Measurements from ENCODE around the gene PAGE1.
"Not testable (repeated sequence)": the region's sequence is repeated elsewhere in the genome, so short reads cannot be mapped to it uniquely, and the experiment has no call there.

PAGE1 gene, protein sequence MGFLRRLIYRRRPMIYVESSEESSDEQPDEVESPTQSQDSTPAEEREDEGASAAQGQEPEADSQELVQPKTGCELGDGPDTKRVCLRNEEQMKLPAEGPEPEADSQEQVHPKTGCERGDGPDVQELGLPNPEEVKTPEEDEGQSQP

DNA sequence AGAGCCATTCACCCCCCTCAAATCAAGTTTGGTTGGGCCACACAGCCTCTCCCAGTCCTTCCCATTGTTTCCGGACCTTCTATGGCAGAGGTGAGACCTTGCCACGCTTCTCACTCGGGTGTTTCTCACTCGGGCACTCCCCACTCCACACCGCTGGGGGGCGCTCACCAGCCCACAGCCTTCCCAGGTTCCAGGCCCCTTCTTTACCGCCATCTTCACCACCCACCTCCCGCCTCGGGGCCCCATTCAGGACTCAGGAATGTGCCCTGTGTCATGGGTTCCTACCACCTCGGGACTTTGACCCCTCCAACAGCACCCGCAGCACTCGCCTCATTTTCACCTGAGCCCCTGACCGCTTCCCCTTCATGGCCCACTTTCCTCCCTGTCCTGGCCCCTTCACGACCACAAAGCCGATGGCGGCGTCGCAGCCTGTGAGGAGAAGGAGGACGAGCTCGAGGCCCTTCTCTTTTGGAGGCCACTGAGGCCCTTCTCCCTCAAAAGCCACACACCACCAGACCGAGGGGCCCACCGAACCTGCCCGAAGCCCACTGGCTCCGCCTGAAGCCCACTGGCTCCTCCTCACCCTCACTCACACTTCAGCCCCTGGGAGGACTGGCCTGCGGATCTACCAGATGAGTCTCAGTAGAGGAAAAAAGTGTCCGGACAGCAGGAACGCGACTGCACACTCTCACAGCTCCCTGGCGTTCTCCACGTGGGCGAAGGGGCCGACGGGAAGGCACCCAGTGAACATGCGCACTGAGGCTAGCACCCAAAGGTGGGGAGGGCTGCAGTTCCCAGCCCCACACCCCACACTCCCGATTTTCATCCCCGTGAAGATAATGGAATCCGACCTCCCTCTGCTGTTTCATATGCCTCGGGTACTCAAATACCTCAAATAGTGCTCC is at the start of gene PAGE1:
TSS of gene PAGE1 (minus strand) at position 709 of the 905 bp plus-strand sequence. CDS start 1,214 bp downstream, outside the sequence.
- no peak for DNase-seq

DNA sequence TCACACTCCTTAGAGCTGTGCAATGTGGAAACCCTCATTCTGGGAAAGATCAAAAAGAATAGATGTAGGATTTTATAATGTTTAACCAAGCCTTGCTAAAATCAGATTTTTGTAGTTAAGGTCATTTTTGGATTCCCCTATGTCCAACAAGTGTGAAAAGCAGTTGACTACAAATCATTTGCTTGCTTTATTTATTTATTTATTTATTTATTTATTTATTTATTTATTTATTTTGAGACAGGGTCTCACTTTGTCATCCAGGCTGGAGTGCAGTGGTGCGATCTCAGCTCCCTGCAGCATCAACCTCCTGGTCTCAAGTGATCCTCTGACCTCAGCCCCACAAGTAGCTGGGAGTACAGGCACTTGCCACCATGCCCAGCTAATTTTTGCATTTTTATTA is 45.7 kb upstream of the PAGE1 start:
- DNase-seq: not testable (repeated sequence)

DNA sequence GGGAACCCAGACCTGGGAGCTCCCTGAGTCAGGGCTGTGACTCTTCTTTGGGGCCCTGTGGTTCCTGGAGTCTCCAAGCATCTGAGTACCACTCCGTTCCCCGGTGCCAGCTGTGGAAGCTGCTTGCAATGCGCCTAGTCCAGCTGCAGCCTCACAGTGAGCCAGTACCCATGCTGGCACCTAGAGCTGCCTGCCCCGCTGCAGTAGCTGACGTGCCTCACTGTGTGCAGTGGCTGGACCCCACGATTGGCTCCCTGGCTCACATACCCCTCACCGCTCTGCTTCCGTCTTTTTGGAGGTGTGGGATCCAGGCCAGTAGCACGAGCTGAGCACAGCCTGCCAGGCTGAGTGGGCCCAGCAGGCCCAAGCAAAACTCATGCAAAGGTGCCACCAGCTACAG is 32.1 kb upstream of the PAGE1 start:
- no peak for DNase-seq

DNA sequence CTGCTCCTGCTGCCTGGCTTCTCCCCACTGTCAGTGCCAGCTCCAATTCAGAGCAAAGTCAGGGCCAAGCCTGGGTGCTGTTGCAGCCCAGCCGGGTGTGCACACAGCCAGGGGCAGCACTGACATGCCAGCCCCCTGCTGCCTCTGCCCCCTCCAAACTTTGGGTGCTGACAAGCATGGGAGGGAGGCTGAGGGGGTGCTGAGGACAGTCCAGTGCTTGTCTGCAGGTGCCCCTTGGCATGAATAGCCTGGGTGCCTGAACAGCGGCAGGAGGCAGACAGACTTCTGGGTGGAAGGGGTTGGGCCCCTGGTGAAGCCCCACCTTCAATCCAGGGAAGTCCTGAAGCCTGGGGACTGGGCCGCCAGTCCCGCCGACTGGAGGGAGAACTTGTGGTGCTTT is 31.2 kb upstream of the PAGE1 start:
- DNase-seq: no peak

DNA sequence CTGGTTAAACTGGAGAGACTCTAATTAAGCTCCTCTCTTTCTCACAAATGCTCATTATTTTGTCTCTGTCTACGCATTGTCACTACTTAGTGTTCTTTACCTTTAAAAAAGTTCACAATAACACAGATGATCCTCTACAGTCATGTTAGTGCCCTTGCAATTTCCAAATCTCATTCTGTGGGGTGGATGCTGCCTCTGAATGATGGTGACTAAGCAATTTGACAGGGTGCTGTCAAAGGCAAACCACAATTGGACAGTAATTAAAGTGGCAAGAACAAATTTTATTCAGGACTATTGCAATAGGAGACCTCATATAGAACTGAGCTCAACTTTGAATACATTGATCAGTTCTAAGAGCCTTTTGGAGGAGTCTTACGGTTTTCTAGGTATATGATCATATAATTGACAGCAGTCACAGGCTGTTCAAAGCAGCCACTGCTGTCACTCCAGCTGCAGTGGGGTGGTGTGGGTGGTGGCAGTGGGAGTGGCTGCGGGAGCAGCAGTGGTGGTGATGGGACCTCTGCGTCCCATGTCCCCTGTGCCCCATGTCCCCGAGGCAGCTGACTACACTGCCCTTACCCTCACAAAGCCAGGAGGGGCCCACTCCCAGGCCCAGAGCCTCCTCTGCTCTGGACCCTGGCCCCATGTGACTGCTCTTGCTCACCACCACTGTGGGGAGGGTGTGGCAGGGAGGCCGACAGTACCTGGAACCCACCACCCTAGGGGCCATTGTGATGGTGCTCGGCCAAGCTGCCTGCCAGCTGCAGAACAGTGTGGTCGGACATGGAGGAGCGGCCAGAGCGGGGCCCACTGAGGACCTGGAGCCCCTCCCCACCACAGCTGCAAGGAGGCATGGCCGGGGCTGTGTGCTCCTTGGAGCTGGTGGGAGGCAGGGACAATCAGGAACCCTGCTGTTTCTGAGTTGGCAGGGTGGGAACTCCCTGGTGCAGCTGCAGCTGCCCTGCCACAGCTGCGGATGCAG is 30.4 kb upstream of the PAGE1 start:
- no peak for DNase-seq

DNA sequence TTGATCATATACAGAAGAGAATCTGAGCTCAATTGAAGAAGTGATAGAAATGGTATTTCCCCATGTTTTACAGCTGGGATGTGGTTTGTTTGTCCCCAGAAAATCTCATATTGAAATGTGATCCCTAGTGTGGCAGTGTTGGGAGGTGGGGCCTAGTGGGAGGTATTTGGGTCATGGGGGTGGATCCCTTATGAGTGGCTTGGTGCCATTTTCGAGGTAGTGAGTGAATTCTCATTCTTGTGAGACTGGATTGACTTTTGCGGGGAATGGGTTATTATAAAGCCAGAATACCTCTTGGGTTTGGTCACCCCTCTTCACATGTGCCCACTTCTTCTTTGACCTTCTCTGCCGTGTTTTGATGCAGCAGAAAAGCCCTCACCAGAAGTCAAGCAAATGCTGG is 29.6 kb upstream of the PAGE1 start:
- no peak for DNase-seq

DNA sequence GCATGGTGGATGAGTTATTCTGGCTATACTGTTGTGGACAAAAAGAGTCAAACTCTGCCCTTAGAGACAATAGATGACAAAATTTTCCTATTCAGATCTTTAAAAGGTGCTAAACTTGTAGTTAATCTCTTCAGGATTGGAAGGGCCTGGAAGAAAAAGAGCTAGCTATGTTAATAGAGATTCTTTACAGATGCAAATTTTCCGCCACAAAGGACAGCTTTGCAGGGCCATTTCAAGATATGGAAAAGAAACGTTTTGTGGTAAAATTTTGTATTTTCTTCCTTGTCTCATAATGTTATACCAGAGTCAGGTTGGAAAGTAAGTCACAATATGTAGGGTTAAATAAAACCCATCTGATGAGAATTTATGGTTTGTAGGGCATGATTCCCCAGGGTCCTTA is 24.3 kb upstream of the PAGE1 start:
- DNase-seq: not testable (repeated sequence)

DNA sequence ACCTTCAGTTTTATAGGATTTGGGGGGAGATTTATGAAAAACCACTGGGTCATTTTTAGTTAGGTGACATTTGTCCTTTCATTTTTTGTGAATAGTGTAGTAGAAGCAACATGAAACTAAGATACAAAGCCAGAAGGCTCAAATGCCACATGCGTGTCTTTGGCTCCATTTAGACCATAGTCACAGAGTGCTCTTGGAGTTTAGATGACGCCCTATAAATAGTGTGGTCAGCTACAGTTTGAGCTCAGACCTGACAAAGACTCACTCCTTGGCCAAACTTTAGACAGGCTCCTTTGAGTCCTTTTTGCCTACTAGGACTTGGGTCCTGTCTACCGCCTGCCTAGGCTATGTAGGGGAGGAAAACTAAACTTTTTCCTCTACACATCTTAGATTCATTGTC is 16.8 kb upstream of the PAGE1 start:
- DNase-seq: no peak

DNA sequence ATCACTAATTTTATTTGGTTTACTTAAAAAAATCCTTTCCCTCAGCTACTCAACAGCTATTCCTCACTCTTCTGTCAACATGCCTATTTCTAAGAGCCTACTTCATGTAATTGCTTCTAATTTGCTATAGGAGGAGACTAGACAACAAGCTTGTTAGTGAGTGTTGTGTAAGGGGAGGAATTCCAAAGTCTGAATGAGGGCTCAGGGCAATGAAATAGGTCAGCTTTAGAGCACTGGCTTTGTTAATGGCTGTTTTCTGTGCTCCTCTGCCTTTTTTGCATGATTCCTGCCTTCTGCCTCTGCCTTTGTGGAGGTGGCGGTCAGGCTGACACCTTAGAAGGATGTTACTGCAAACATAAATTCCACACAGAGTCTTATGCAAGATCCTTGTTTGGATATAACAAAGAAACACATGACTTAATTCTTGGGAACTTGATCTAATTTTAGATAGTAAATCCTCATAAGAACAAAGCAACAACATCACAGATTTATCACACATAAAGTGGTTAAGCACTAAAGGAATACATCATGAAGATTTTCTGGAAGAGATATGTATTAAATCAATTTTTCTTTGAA is 15.0 kb upstream of the PAGE1 start:
- DNase-seq: no peak

DNA sequence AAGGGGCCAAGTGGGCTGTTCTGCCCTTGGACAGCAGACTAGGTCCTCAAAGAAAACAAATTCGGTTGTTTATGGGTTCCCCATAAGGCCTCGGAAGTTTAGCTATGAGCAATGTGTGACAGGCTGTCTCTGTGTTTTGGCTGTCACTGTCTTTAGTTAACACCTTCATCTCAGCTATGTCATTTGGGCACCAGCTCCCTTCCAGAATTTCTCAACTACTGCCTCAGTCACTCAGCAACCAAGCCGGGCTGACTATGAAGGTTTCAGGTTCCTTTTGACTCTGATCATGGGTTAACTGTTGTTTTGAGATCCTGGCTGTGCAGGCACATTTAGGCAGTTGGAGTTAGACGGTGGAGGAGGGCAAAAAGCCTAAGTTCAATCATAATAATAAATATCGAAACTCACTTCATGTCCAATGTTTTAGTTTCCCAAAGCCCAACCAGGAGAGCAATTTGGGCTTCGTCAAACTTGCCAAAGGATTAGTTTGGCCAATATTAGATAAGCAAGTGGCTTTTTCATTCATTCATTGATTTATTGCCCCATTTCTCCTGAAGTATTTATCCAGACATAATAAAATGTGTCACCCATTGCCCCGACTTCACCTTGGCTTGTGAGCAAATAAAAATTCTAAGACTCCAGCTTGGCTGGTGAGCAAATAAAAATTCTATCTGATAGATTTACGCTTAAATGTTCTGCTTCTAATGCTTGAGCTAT is 9.1 kb upstream of the PAGE1 start:
- DNase-seq: no peak

DNA sequence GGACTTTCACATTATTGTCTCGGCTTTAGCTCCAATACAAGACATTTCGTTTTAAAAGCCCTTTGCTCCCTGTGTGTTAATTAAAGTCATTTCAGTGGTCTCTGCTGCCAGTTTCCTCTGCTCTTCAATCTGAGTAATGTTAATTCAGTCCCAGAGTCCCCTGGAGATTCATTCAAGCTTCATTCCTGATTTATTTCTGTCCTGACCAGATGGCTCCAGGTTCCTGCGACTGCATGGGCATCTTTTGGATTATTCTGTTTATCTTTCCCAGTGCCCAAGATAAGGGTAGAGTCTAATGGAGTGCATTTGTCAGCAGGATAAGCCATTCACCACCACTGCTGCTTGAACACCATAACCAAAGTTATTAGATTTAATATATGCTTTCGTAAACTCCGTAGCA is 6.1 kb upstream of the PAGE1 start:
- DNase-seq: no peak

DNA sequence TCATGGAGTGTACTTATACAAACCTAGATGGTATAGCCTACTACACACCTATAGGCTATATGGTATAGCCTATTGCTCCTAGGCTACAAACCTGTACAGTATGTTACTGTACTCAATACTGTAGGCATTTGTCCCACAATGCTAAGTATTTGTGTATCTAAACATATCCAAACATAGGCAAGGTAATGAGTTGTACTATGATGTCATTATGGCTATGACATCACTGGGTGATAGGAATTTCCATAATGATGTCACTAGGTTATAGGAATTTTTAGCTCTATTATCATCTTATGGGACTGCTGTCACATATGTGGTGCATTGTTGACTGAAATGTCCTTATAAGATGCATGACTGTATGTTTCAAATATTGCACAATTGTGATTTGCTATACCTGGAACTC is 5.5 kb upstream of the PAGE1 start:
- no peak for DNase-seq

DNA sequence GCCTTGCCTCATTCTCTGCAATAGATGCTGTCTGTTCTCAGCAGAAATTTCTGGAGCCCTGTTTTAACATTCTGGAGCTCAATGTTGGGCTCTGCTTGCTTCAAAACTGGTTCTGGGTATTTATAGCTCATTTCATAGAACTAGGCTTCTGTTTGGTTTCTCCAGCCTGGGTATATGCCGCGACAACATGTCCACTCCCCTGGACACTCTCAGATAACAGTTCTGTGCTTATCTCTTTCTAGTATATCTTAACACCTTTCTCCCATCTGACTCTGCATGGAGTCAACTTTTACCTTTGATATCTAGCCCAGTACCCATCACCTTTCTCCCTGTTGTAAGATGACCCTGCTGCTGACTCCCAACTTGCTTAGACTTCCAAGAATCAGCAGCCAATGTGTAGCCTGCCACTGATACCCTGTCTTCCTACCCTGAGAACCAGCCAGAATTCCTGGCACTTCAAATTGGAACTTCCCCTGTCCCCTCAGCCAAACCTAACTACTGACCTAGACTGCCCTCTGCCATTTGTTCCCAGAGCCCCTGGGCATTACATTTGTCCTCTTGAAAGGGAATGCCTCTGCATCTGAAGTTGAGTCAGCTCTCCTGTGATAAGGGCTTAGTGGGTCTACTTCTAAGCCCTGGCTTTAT is 20.6 kb downstream of the PAGE1 start:
- no peak for DNase-seq

DNA sequence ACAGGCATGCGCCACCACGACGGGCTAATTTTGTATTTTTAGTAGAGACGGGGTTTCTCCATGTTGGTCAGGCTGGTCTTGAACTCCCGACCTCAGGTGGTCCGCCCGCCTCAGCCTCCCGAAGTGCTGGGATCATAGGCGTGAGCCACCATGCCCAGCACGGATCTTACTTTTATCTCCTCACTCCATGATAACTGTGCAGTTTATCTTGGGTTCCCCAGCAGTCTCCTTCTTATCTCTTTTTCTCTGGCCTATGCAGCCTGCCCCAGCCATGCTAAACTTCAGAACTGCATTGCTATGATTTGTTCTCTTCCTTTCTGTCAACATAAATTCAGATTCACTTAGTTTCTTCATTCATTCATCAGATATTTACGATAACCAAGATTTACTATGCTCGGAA is 22.4 kb downstream of the PAGE1 start:
- no peak for DNase-seq

DNA sequence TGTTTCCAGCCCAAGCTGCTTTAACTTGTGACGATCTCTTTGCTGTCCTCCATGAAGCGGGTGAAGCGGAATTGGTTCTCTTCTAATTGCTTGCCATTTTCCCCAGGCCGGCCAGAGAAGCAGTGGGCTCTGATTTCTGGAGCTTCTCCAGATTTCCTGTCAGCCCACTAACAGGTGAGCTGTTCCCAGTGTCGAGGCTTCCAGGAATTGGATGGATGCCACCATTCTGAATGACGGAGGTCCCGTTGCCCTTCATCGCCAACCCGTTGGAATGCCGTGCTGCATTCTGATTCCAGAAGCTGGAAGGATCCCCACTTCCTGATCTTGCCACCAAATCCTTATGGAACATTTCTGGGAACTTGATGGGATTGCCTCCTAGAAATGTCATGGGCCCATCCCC is 31.0 kb downstream of the PAGE1 start:
- no peak for DNase-seq

DNA sequence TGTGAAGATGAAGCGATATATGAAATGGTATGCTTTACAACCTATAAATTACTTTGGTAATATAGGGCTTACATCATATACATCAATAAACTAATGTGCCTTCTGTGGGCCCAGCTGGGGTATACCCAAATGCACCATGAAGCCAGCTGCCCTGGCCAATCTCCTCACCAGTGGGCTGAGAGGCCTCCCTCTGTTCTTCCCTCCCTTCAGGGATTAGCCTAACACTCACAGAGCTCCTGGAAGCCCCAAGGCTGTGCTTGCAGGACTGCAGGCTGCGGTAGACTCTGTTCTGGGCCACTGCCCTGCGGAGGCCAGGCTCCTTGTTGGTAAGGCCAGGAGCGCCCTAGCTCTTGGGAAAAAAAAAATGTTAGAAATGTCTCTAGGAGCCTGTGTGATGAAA is 33.9 kb downstream of the PAGE1 start:
- no peak for DNase-seq

DNA sequence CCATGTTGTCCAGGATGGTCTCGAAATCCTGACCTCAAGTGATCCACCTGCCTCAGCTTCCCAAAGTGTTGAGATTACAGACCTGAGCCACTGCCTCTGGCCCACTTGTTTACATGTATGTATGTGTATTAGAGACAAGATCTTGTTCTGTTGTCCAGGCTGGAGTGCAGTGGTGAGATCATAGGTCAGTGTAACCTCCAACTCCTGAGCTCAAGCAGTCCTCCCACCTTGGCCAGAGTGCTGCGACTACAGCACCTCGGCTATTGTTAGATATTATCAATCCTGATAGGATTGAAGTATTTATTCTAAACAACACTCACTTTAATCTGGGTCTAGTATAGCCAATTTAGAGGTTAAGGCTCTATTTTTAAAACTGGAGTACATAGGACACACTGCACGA is 36.0 kb downstream of the PAGE1 start:
- DNase-seq: no peak

DNA sequence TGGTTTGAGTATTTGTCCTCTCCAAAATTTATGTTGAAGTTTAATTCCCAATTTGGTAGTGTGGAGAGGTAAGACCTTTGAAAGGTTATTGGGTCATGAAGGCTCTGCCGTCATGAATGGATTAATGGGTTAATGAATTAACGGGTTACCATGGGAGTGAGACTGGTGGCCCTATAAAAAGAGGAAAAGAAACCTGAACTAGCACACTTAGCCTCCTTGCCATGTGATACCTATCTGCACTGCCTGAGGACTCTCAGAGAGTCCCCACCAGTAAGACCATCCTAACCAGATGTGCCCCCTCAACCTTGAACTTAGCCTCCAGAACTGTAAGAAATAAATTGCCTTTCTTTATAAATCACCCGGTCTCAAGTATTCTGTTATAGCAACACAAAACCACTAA is 39.3 kb downstream of the PAGE1 start:
- no peak for DNase-seq

DNA sequence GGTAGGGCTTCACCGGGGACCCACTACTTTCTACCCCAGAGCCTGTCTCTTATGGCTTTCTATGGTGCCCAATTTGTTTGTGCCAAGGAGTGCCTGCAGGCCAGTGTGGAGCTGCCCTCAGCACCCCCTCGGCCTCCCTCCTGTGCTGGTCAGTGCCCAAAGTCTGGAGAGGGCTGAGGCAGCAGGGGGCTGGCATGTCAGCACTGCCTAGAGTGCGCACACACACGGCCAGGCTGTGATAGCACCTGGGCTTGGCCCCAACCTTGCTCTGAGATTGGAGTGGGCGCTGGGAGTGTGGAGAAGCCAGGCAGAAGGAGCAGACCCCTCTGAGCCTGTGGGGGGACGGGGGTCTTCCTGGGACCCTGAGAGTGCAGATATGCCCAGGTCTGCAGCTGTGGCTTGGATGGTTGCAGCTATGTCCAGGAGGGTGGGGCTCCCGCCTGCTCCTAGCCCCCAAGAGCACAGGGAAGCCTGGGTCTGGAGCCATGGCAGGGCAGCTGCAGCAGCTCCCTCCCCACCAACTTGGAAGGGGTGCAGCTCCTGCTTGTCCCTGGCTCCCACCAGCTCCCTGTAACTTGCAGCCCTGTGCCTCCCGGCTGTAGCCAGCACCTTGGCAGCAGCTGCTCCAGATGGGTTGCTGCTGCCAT is 50.7 kb downstream of the PAGE1 start:
- DNase-seq: no peak
